ENCODE data around the gene TMEM25. TPM values are rescaled to one million over a fixed set of nuclear protein-coding genes. Genes with fewer than 3 reads are reported as not detected.
"Not testable (repeated sequence)": the region's sequence is repeated elsewhere in the genome, so short reads cannot be mapped to it uniquely, and the experiment has no call there.

TMEM25 gene
- polyA plus RNA-seq, 2 of the 4 experiments (the other 2 are of a cell fraction) = 0.56 to 0.75 TPM

GRCh38 chr11:118572981-118573550, 42.1 kb downstream of the TMEM25 start:
- Histone ChIP-seq H3K9me3 (no peaks in the 10 kb centered on the region), H3K4me2 (peak overlapping the region; percentile 82), H3K4me3 (peak overlapping the region; percentile 87), H3K27ac (peak overlapping the region; percentile 90 to 98), H3K4me1 (peaks cover 21% of the 10 kb centered on the region)
- DNase-seq (ENCODE audit: low read depth in 1 of 2, low spot score in 1 of 2) (peak; percentile 15 to 29), ATAC-seq (peak; percentile 33 to 53; a peak in 5 of 6 replicates), FAIRE-seq (no peak)
- ChIA-PET POLR2A (interaction anchor here (1.5 kb wide), 1 partner anchor 36 kb away, joined by 3 read pairs; no protein-coding TSS in a partner anchor), CTCF (interaction anchor here (0.6 to 1.6 kb wide), 3 partner anchors 22 to 142 kb away, joined by 3 to 5 read pairs (median 4); no protein-coding TSS in a partner anchor)
- TF ChIP-seq HDAC2 (IDR thresholded peaks at IDR 0.05) (no peak), MAFK (IDR thresholded peaks at IDR 0.05; ENCODE audit: partially characterized antibody) (peak; percentile 70), HOXA7 (CRISPR knock-in tag; IDR thresholded peaks at IDR 0.05) (no peak), E2F6 (IDR thresholded peaks at IDR 0.05; ENCODE audit: borderline replicate concordance, low read depth) (no peak), EHMT2 (IDR thresholded peaks at IDR 0.05; ENCODE audit: low read depth) (no peak), ESRRA (IDR thresholded peaks at IDR 0.05; ENCODE audit: borderline replicate concordance, low read length) (no peak)
- 6% methylated on average over 10 of the region's 10 CpGs for WGBS (ENCODE audit: missing lambda C conversion rate)

GRCh38 chr11:118574636-118575035, 43.6 kb downstream of the TMEM25 start:
- no peak for FAIRE-seq
- POLR2A ChIA-PET = no interaction called here
- 92% methylated on average over 7 of the region's 7 CpGs for WGBS (ENCODE audit: missing lambda C conversion rate)
- no peak overlapping the region for H3K4me3 ChIP-seq
- TF ChIP-seq HOXB13 (CRISPR knock-in tag; IDR thresholded peaks at IDR 0.05; ENCODE audit: low read depth) (no peak), ZSCAN20 (CRISPR knock-in tag; IDR thresholded peaks at IDR 0.05) (no peak), MAZ (IDR thresholded peaks at IDR 0.05; ENCODE audit: borderline replicate concordance, low read depth, low read length) (no peak), ZFP36 (IDR thresholded peaks at IDR 0.05; ENCODE audit: borderline replicate concordance, partially characterized antibody) (no peak)
- no peak overlapping the region for H3K27ac ChIP-seq
- CTCF ChIA-PET = no interaction called here
- DNase-seq (ENCODE audit: low read depth in 1 of 2, low spot score in 1 of 2) = no peak
- peak overlapping the region; percentile 82 for H3K4me2 ChIP-seq
- ATAC-seq = no peak
- H3K4me1 ChIP-seq = peaks cover 22% of the 10 kb centered on the region
- no peaks in the 10 kb centered on the region for H3K9me3 ChIP-seq

GRCh38 chr11:118577995-118578394, 47.0 kb downstream of the TMEM25 start:
- H3K4me3 ChIP-seq; DNase-seq (ENCODE audit: low read depth in 1 of 2, low spot score in 1 of 2); CTCF ChIA-PET; H3K4me2 ChIP-seq; POLR2A ChIA-PET; H3K9me3 ChIP-seq; ATAC-seq; FAIRE-seq; H3K27ac ChIP-seq: not testable (repeated sequence)
- TF ChIP-seq ZC3H11A (IDR thresholded peaks at IDR 0.05) = peak; percentile 88
- H3K4me1 ChIP-seq = peaks cover 22% of the 10 kb centered on the region; the same call in 2 of the 3 replicates

- H3K27ac ChIP-seq = no peak overlapping the region
- no peak overlapping the region for H3K4me2 ChIP-seq
- ChIA-PET CTCF (interaction anchor here (1.4 kb wide), 1 partner anchor 14 kb away, joined by 5 read pairs; no protein-coding TSS in a partner anchor), POLR2A (no interaction called here)
- WGBS (ENCODE audit: missing lambda C conversion rate) = 87% methylated on average over 6 of the region's 6 CpGs
- ATAC-seq (no peak), DNase-seq (ENCODE audit: low read depth in 1 of 2, low spot score in 1 of 2) (no peak), FAIRE-seq (no peak)
- H3K4me3 ChIP-seq = no peak overlapping the region
- TF ChIP-seq GATA3 (IDR thresholded peaks at IDR 0.05; ENCODE audit: borderline replicate concordance) (no peak), TP53 (CRISPR knock-in tag; IDR thresholded peaks at IDR 0.05) (no peak), PBX3 (IDR thresholded peaks at IDR 0.05) (no peak), HEYL (CRISPR knock-in tag; IDR thresholded peaks at IDR 0.05) (no peak), MYC (IDR thresholded peaks at IDR 0.05; ENCODE audit: borderline replicate concordance, low read length) (no peak), CHD2 (IDR thresholded peaks at IDR 0.05; ENCODE audit: low read length, partially characterized antibody) (no peak), FOXS1 (CRISPR knock-in tag; IDR thresholded peaks at IDR 0.05) (no peak), REST (IDR thresholded peaks at IDR 0.05) (no peak)
- peaks cover 4% of the 10 kb centered on the region; the same call in 1 of the 3 replicates for H3K4me1 ChIP-seq
- no peaks in the 10 kb centered on the region for H3K9me3 ChIP-seq
Measured at GRCh38 chr11:118581057-118581456, 50.1 kb downstream of the TMEM25 start.

Data from A549 (cell line).